Measurements from ENCODE around the gene ATF7IP.
A peak's percentile ranks its signal among the peaks of the same experiment; 100 is the strongest.

Gene ATF7IP

GRCh38 chr12:14505626-14506596 lies 140.4 kb downstream of the ATF7IP start:
- no peak for DNase-seq

- no peak for DNase-seq
Measured at GRCh38 chr12:14510574-14510973, 145.1 kb downstream of the ATF7IP start.

- DNase-seq, result peak; percentile 77
Measured at GRCh38 chr12:14514154-14514842, 148.8 kb downstream of the ATF7IP start.

- no peak for DNase-seq
Measured at GRCh38 chr12:14514946-14515345, 149.5 kb downstream of the ATF7IP start.

GRCh38 chr12:14521822-14522221 lies 156.3 kb downstream of the ATF7IP start:
- no peak for DNase-seq

GRCh38 chr12:14525964-14526363 lies 160.5 kb downstream of the ATF7IP start:
- no peak for DNase-seq

- DNase-seq, result no peak
Measured at GRCh38 chr12:14532152-14532551, 166.7 kb downstream of the ATF7IP start.

GRCh38 chr12:14537088-14537487 lies 171.6 kb downstream of the ATF7IP start:
- no peak for DNase-seq

- DNase-seq, result no peak
Measured at GRCh38 chr12:14540801-14541462, 175.4 kb downstream of the ATF7IP start.

GRCh38 chr12:14545144-14546124 lies 180.0 kb downstream of the ATF7IP start:
- no peak for DNase-seq

GRCh38 chr12:14547571-14547970 lies 182.1 kb downstream of the ATF7IP start:
- DNase-seq, result no peak

GRCh38 chr12:14548609-14549008 lies 183.1 kb downstream of the ATF7IP start:
- no peak for DNase-seq

Measured in DMS153 (cell line).